Stomach (tissue), 4 donors: Measurements from ENCODE around the gene NAXD.

Source experiments
- EP300 ChIP-seq: sonication (generic); formaldehyde crosslinking; IDR thresholded peaks from one replicate; pipeline ENCODE4 v1.6.1; 2017; ENCODE audit warnings: antibody characterized with exemption
- POLR2A ChIP-seq, 4 donors: fragments of 450-650 bp; IDR thresholded peaks; one replicate each; pipeline ENCODE4 v1.6.1; 2016; ENCODE audit warnings: antibody characterized with exemption in 4 of 4, control low read depth in 2 of 4, mild to moderate bottlenecking in 1 of 4, moderate library complexity in 1 of 4

- TF ChIP-seq EP300 (no peak), POLR2A (IDR thresholded peaks at IDR 0.05) (no peak)
Observed at GRCh38 chr13:110646442-110647364, 31.4 kb downstream of the NAXD start.
